H9 (cell line): ENCODE results near the gene YAF2. TPM values are rescaled to one million over a fixed set of nuclear protein-coding genes. Genes with fewer than 3 reads are reported as not detected.

ENCODE experiments used
- DNase-seq: peaks from one replicate; pipeline ENCODE4 v3.0.0-alpha.2; 2017
- H2AFZ ChIP-seq: one replicate; pipeline ENCODE4 v1.6.1; 2013; ENCODE audit warnings: mild to moderate bottlenecking, low read length, control low read depth, moderate library complexity
- H2AK5ac ChIP-seq: 2 replicates; pipeline ENCODE4 v1.6.1; 2013; ENCODE audit warnings: low read length, control low read depth, mixed read lengths; ENCODE audit not compliant: insufficient read length
- H2BK120ac ChIP-seq: one replicate; pipeline ENCODE4 v1.6.1; 2013; ENCODE audit warnings: low read depth, mild to moderate bottlenecking, low read length, control low read depth, inconsistent platforms; ENCODE audit not compliant: poor library complexity, severe bottlenecking
- H2BK12ac ChIP-seq: 2 replicates; pipeline ENCODE4 v1.6.1; 2013; ENCODE audit warnings: low read length, control low read depth, mixed read lengths, low read depth; ENCODE audit not compliant: insufficient read length
- H2BK15ac ChIP-seq: 2 replicates; pipeline ENCODE4 v1.6.1; 2013; ENCODE audit warnings: low read depth, low read length, control low read depth
- H2BK20ac ChIP-seq: one replicate; pipeline ENCODE4 v1.6.1; 2013; ENCODE audit warnings: low read depth, mild to moderate bottlenecking, low read length, control low read depth, inconsistent platforms; ENCODE audit not compliant: poor library complexity, severe bottlenecking
- H2BK5ac ChIP-seq: 2 replicates; pipeline ENCODE4 v1.6.1; 2013; ENCODE audit warnings: low read length, control low read depth, mixed read lengths; ENCODE audit not compliant: insufficient read length
- H3K14ac ChIP-seq: 2 replicates; pipeline ENCODE4 v1.6.1; 2013; ENCODE audit warnings: low read length, control low read depth; ENCODE audit not compliant: insufficient read depth
- H3K18ac ChIP-seq: 2 replicates; pipeline ENCODE4 v1.6.1; 2013; ENCODE audit warnings: low read depth, mild to moderate bottlenecking, mixed read lengths, low read length, control low read depth; ENCODE audit not compliant: insufficient read length
- H3K23ac ChIP-seq: 2 replicates; pipeline ENCODE4 v1.6.1; 2013; ENCODE audit warnings: low read length, control low read depth, mixed read lengths, low read depth; ENCODE audit not compliant: insufficient read length
- H3K23me2 ChIP-seq: 2 replicates; pipeline ENCODE4 v1.6.1; 2013; ENCODE audit warnings: low read depth, mild to moderate bottlenecking, mixed read lengths, low read length, control low read depth; ENCODE audit not compliant: insufficient read length, poor library complexity, severe bottlenecking
- H3K27ac ChIP-seq: 2 replicates; pipeline ENCODE4 v1.5.1; 2013; ENCODE audit warnings: low read length, control low read depth, mixed read lengths, low read depth; ENCODE audit not compliant: insufficient read length
- H3K27me3 ChIP-seq: 2 replicates; pipeline ENCODE4 v1.6.1; 2013; ENCODE audit warnings: low read length, control low read depth, inconsistent platforms; ENCODE audit not compliant: insufficient read depth
- H3K4ac ChIP-seq: 2 replicates; pipeline ENCODE4 v1.6.1; 2013; ENCODE audit warnings: low read depth, mild to moderate bottlenecking, control low read depth, inconsistent platforms, low read length, moderate library complexity
- H3K4me1 ChIP-seq: 2 replicates; pipeline ENCODE4 v1.6.1; 2013; ENCODE audit warnings: low read length, control low read depth, inconsistent platforms; ENCODE audit not compliant: insufficient read depth
- H3K4me2 ChIP-seq: 2 replicates; pipeline ENCODE4 v1.6.1; 2013; ENCODE audit warnings: low read length, control low read depth, mixed read lengths; ENCODE audit not compliant: insufficient read length, insufficient read depth
- H3K56ac ChIP-seq: 2 replicates; pipeline ENCODE4 v1.6.1; 2013; ENCODE audit warnings: low read depth, mild to moderate bottlenecking, mixed read lengths, low read length, control low read depth; ENCODE audit not compliant: insufficient read length
- H3K79me1 ChIP-seq: 2 replicates; pipeline ENCODE4 v1.6.1; 2013; ENCODE audit warnings: low read depth, mild to moderate bottlenecking, moderate library complexity, low read length, control low read depth, inconsistent platforms; ENCODE audit not compliant: insufficient read depth, poor library complexity, severe bottlenecking
- H3K79me2 ChIP-seq: 2 replicates; pipeline ENCODE4 v1.6.1; 2013; ENCODE audit warnings: low read length, control low read depth, inconsistent platforms; ENCODE audit not compliant: insufficient read depth
- H3K9ac ChIP-seq: 2 replicates; pipeline ENCODE4 v1.6.1; 2013; ENCODE audit warnings: low read length, control low read depth, mixed read lengths; ENCODE audit not compliant: insufficient read length; ENCODE audit errors: extremely low read depth
- H3K9me3 ChIP-seq: one replicate; pipeline ENCODE4 v1.6.1; 2013; ENCODE audit warnings: low read depth, low read length, inconsistent platforms; ENCODE audit not compliant: control insufficient read depth
- H3T11ph ChIP-seq: one replicate; pipeline ENCODE4 v1.6.1; 2013; ENCODE audit warnings: mild to moderate bottlenecking, low read length, control low read depth, inconsistent platforms
- H4K20me1 ChIP-seq: one replicate; pipeline ENCODE4 v1.6.1; 2013; ENCODE audit not compliant: control insufficient read depth, insufficient read length, insufficient read depth
- H4K5ac ChIP-seq: 2 replicates; pipeline ENCODE4 v1.6.1; 2013; ENCODE audit warnings: low read depth, mild to moderate bottlenecking, mixed read lengths, low read length, control low read depth; ENCODE audit not compliant: insufficient read length
- H4K8ac ChIP-seq: replicated peaks from 2 replicates; pipeline ENCODE4 v1.6.1; 2013; ENCODE audit warnings: low read length, control low read depth, mixed read lengths, low read depth; ENCODE audit not compliant: insufficient read length
- H4K91ac ChIP-seq: 2 replicates; pipeline ENCODE4 v1.6.1; 2013; ENCODE audit warnings: low read depth, mild to moderate bottlenecking, moderate library complexity, mixed read lengths, low read length, control low read depth; ENCODE audit not compliant: insufficient read length
- H3K27ac Mint-ChIP-seq, 3 experiments: 2 replicates in 2 of 3; 3 replicates in 1 of 3; pipeline ENCODE4 v1.8.0; 2020 to 2021; ENCODE audit warnings: mixed read lengths in 3 of 3, mild to moderate bottlenecking in 1 of 3, moderate library complexity in 1 of 3
- H3K27me3 Mint-ChIP-seq: 2 replicates; pipeline ENCODE4 v1.8.0; 2021; ENCODE audit warnings: low read depth, mild to moderate bottlenecking, moderate library complexity, mixed read lengths
- H3K36me3 Mint-ChIP-seq, 3 experiments: 2 replicates in 2 of 3; 3 replicates in 1 of 3; pipeline ENCODE4 v1.8.0; 2020 to 2021; ENCODE audit warnings: low read depth in 3 of 3, mixed read lengths in 3 of 3; ENCODE audit not compliant: insufficient read depth in 1 of 3
- H3K4me1 Mint-ChIP-seq, 2 experiments: 2 replicates each; pipeline ENCODE4 v1.8.0; 2020; ENCODE audit warnings: mixed read lengths in 2 of 2
- H3K4me3 Mint-ChIP-seq, 2 experiments: 2 replicates in 1 of 2; 3 replicates in 1 of 2; pipeline ENCODE4 v1.8.0; 2020 to 2021; ENCODE audit warnings: mild to moderate bottlenecking in 2 of 2, mixed read lengths in 2 of 2, moderate library complexity in 1 of 2
- H3K9me3 Mint-ChIP-seq, 2 experiments: 2 replicates in 1 of 2; 3 replicates in 1 of 2; pipeline ENCODE4 v1.8.0; 2020; ENCODE audit warnings: mild to moderate bottlenecking in 2 of 2, mixed read lengths in 2 of 2, moderate library complexity in 1 of 2
- CTCF ChIP-seq: fragments of 200-600 bp; sonication (generic); conservative IDR thresholded peaks from 3 replicates; pipeline ENCODE4 v1.8.0; 2021; ENCODE audit warnings: antibody characterized with exemption, mild to moderate bottlenecking
- WGBS: extraction: QIAGEN DNeasy Blood & Tissue Kit; methylation state at CpG from one replicate; pipeline ENCODE4 v1.1.7; 2013; ENCODE audit warnings: missing lambda C conversion rate, low lambda C conversion rate, mixed read lengths; ENCODE audit not compliant: insufficient read length; ENCODE audit errors: extremely low coverage; 5-methylcytosine and 5-hydroxymethylcytosine counted together
- total RNA-seq: library from RNA; stranded (reverse); gene quantifications from 2 replicates; pipeline ENCODE4 v1.2.1, GENCODE V29; 2021

Gene YAF2
- total RNA-seq, 1 experiment from 2014 or later: 1.9 TPM

- no peak overlapping the region for H3K18ac ChIP-seq
- H2BK15ac ChIP-seq: no peak overlapping the region
- no peaks in the 10 kb centered on the region for H3K4me1 ChIP-seq
- H3K23me2 ChIP-seq: no peaks in the 10 kb centered on the region
- H2BK120ac ChIP-seq: no peak overlapping the region
- no peak overlapping the region for H2BK5ac ChIP-seq
- TF ChIP-seq CTCF: no peak
- no peak overlapping the region for H3T11ph ChIP-seq
- H3K27ac Mint-ChIP-seq: no peak overlapping the region
- peaks cover 19% of the 10 kb centered on the region for H3K27me3 Mint-ChIP-seq
- H3K36me3 Mint-ChIP-seq: no peaks in the 10 kb centered on the region
- H3K4me3 Mint-ChIP-seq: no peak overlapping the region
- H4K91ac ChIP-seq: no peak overlapping the region
- no peaks in the 10 kb centered on the region for H3K79me2 ChIP-seq
- no peak overlapping the region for H3K9ac ChIP-seq
- no peaks in the 10 kb centered on the region for H4K20me1 ChIP-seq
- no peak for DNase-seq
- H3K27ac ChIP-seq: no peak overlapping the region
- H3K4ac ChIP-seq: no peak overlapping the region
- H3K4me2 ChIP-seq: no peak overlapping the region
- no peak overlapping the region for H3K23ac ChIP-seq
- H2AK5ac ChIP-seq: no peak overlapping the region
- H2BK12ac ChIP-seq: no peak overlapping the region
- H4K8ac ChIP-seq: no peak overlapping the region
- no peaks in the 10 kb centered on the region for H3K4me1 Mint-ChIP-seq
- WGBS: no CpG with 5 or more reads among the region's 3 CpGs
- no peak overlapping the region for H3K56ac ChIP-seq
- no peaks in the 10 kb centered on the region for H3K79me1 ChIP-seq
- H2BK20ac ChIP-seq: no peak overlapping the region
- no peak overlapping the region for H3K14ac ChIP-seq
- H4K5ac ChIP-seq: no peak overlapping the region
- H3K9me3 Mint-ChIP-seq: no peaks in the 10 kb centered on the region
- no peak overlapping the region for H2AFZ ChIP-seq
- H3K27me3 ChIP-seq: no peaks in the 10 kb centered on the region
- no peaks in the 10 kb centered on the region for H3K9me3 ChIP-seq
Observed at GRCh38 chr12:42281844-42282243, 43.8 kb upstream of the YAF2 start.
